ENCODE results near the gene ITCH.

ITCH gene

DNA sequence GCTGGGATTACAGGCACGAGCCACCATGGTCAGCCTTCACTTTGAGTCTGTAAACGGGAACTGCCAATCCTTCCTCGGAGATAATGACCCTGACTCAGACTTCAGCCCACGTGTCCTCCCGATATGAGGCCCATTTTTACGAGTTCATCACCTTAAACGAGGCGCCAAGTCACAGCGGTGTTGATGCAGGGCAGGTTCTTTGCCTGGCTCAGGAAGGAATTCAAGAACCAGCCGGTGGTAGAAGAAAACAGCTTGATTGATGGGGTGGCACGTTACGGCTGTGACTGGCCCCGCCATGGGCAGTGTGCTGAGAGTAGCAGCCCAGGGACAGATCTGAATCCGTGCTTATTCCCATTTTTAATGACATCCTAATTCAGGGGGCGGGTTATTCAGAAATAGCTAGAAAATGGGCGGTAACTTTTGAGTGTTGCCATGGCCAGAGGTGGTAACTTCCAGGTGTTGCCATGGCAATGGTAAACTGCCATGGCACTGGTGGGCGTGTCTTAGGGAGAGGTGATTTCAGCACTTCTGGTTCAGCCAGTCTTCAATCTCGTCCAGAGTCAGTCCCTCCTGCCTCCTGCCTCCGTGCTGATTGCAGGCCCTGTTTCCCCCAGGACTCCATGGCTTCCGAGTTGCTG lies 186.3 kb downstream of the ITCH start (continued):
- peak; percentile 65; the same call in 1 of the 2 replicates for TF ChIP-seq ZBTB8A (tag by site-specific recombination; IDR thresholded peaks at IDR 0.05)
- TF ChIP-seq, protein P1, sequence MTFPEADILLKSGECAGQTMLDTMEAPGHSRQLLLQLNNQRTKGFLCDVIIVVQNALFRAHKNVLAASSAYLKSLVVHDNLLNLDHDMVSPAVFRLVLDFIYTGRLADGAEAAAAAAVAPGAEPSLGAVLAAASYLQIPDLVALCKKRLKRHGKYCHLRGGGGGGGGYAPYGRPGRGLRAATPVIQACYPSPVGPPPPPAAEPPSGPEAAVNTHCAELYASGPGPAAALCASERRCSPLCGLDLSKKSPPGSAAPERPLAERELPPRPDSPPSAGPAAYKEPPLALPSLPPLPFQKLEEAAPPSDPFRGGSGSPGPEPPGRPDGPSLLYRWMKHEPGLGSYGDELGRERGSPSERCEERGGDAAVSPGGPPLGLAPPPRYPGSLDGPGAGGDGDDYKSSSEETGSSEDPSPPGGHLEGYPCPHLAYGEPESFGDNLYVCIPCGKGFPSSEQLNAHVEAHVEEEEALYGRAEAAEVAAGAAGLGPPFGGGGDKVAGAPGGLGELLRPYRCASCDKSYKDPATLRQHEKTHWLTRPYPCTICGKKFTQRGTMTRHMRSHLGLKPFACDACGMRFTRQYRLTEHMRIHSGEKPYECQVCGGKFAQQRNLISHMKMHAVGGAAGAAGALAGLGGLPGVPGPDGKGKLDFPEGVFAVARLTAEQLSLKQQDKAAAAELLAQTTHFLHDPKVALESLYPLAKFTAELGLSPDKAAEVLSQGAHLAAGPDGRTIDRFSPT (tag by site-specific recombination; IDR thresholded peaks at IDR 0.05) = peak; percentile 57; the same call in 1 of the 2 replicates
- no peak for TF ChIP-seq MEIS1 (CRISPR knock-in tag; IDR thresholded peaks at IDR 0.05; ENCODE audit: borderline replicate concordance)
- no peak for TF ChIP-seq SP3 (tag by site-specific recombination; IDR thresholded peaks at IDR 0.05)
- TF ChIP-seq WT1 (tag by site-specific recombination; IDR thresholded peaks at IDR 0.05) = no peak
- TF ChIP-seq ZNF292 (tag by site-specific recombination; IDR thresholded peaks at IDR 0.05; ENCODE audit: borderline replicate concordance, low read depth) = no peak
- no peak for TF ChIP-seq ZNF132 (tag by site-specific recombination; IDR thresholded peaks at IDR 0.05; ENCODE audit: borderline replicate concordance)
- 0 out of 2 replicates have a peak, but pooled peaks have one; percentile 12 for TF ChIP-seq KLF8 (tag by site-specific recombination; IDR thresholded peaks at IDR 0.05)
- TF ChIP-seq ZNF155 (tag by site-specific recombination; IDR thresholded peaks at IDR 0.05) = no peak
- TF ChIP-seq ZNF366 (tag by site-specific recombination; conservative IDR thresholded peaks at IDR 0.05) = peak; percentile 51; the same call in 1 of the 2 replicates
- TF ChIP-seq, protein P2, sequence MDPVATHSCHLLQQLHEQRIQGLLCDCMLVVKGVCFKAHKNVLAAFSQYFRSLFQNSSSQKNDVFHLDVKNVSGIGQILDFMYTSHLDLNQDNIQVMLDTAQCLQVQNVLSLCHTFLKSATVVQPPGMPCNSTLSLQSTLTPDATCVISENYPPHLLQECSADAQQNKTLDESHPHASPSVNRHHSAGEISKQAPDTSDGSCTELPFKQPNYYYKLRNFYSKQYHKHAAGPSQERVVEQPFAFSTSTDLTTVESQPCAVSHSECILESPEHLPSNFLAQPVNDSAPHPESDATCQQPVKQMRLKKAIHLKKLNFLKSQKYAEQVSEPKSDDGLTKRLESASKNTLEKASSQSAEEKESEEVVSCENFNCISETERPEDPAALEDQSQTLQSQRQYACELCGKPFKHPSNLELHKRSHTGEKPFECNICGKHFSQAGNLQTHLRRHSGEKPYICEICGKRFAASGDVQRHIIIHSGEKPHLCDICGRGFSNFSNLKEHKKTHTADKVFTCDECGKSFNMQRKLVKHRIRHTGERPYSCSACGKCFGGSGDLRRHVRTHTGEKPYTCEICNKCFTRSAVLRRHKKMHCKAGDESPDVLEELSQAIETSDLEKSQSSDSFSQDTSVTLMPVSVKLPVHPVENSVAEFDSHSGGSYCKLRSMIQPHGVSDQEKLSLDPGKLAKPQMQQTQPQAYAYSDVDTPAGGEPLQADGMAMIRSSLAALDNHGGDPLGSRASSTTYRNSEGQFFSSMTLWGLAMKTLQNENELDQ (tag by site-specific recombination; IDR thresholded peaks at IDR 0.05; ENCODE audit: low read depth) = no peak
- TF ChIP-seq OVOL3 (tag by site-specific recombination; IDR thresholded peaks at IDR 0.05) = no peak
- TF ChIP-seq, protein P3, sequence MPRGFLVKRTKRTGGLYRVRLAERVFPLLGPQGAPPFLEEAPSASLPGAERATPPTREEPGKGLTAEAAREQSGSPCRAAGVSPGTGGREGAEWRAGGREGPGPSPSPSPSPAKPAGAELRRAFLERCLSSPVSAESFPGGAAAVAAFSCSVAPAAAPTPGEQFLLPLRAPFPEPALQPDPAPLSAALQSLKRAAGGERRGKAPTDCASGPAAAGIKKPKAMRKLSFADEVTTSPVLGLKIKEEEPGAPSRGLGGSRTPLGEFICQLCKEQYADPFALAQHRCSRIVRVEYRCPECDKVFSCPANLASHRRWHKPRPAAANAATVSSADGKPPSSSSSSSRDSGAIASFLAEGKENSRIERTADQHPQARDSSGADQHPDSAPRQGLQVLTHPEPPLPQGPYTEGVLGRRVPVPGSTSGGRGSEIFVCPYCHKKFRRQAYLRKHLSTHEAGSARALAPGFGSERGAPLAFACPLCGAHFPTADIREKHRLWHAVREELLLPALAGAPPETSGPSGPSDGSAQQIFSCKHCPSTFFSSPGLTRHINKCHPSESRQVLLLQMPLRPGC (tag by site-specific recombination; IDR thresholded peaks at IDR 0.05) = 0 out of 2 replicates have a peak, but pooled peaks have one; percentile 18
- TF ChIP-seq SP2 (tag by site-specific recombination; IDR thresholded peaks at IDR 0.05) = peak; percentile 39; the same call in 1 of the 2 replicates
- TF ChIP-seq, protein P4, sequence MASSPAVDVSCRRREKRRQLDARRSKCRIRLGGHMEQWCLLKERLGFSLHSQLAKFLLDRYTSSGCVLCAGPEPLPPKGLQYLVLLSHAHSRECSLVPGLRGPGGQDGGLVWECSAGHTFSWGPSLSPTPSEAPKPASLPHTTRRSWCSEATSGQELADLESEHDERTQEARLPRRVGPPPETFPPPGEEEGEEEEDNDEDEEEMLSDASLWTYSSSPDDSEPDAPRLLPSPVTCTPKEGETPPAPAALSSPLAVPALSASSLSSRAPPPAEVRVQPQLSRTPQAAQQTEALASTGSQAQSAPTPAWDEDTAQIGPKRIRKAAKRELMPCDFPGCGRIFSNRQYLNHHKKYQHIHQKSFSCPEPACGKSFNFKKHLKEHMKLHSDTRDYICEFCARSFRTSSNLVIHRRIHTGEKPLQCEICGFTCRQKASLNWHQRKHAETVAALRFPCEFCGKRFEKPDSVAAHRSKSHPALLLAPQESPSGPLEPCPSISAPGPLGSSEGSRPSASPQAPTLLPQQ (tag by site-specific recombination; IDR thresholded peaks at IDR 0.05) = peak; percentile 65
- TF ChIP-seq, protein P5, sequence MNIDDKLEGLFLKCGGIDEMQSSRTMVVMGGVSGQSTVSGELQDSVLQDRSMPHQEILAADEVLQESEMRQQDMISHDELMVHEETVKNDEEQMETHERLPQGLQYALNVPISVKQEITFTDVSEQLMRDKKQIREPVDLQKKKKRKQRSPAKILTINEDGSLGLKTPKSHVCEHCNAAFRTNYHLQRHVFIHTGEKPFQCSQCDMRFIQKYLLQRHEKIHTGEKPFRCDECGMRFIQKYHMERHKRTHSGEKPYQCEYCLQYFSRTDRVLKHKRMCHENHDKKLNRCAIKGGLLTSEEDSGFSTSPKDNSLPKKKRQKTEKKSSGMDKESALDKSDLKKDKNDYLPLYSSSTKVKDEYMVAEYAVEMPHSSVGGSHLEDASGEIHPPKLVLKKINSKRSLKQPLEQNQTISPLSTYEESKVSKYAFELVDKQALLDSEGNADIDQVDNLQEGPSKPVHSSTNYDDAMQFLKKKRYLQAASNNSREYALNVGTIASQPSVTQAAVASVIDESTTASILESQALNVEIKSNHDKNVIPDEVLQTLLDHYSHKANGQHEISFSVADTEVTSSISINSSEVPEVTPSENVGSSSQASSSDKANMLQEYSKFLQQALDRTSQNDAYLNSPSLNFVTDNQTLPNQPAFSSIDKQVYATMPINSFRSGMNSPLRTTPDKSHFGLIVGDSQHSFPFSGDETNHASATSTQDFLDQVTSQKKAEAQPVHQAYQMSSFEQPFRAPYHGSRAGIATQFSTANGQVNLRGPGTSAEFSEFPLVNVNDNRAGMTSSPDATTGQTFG (tag by site-specific recombination; IDR thresholded peaks at IDR 0.05; ENCODE audit: borderline replicate concordance) = no peak
- no peak for TF ChIP-seq ZNF585B (tag by site-specific recombination; IDR thresholded peaks at IDR 0.05)
- peak; percentile 59; the same call in 1 of the 2 replicates for TF ChIP-seq IKZF3 (tag by site-specific recombination; IDR thresholded peaks at IDR 0.05)
- no peak for TF ChIP-seq ZNF792 (tag by site-specific recombination; IDR thresholded peaks at IDR 0.05)
- TF ChIP-seq PRDM1 (tag by site-specific recombination; IDR thresholded peaks at IDR 0.05) = no peak
- TF ChIP-seq ZNF629 (tag by site-specific recombination; IDR thresholded peaks at IDR 0.05) = peak; percentile 47; the same call in 1 of the 2 replicates
- 0 out of 2 replicates have a peak, but pooled peaks have one; percentile 29 for TF ChIP-seq ZSCAN30 (tag by site-specific recombination; IDR thresholded peaks at IDR 0.05)
- TF ChIP-seq REPIN1 (tag by site-specific recombination; IDR thresholded peaks at IDR 0.05; ENCODE audit: low read depth) = no peak
- no peak; the same call in 1 of the 2 replicates for TF ChIP-seq KLF1 (tag by site-specific recombination; IDR thresholded peaks at IDR 0.05)
- TF ChIP-seq, protein P6, sequence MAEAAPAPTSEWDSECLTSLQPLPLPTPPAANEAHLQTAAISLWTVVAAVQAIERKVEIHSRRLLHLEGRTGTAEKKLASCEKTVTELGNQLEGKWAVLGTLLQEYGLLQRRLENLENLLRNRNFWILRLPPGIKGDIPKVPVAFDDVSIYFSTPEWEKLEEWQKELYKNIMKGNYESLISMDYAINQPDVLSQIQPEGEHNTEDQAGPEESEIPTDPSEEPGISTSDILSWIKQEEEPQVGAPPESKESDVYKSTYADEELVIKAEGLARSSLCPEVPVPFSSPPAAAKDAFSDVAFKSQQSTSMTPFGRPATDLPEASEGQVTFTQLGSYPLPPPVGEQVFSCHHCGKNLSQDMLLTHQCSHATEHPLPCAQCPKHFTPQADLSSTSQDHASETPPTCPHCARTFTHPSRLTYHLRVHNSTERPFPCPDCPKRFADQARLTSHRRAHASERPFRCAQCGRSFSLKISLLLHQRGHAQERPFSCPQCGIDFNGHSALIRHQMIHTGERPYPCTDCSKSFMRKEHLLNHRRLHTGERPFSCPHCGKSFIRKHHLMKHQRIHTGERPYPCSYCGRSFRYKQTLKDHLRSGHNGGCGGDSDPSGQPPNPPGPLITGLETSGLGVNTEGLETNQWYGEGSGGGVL (tag by site-specific recombination; IDR thresholded peaks at IDR 0.05) = 0 out of 2 replicates have a peak, but pooled peaks have one; percentile 16
- no peak for TF ChIP-seq ZNF624 (tag by site-specific recombination; IDR thresholded peaks at IDR 0.05)
- 0 out of 2 replicates have a peak, but pooled peaks have one; percentile 16 for TF ChIP-seq BCL11A (tag by site-specific recombination; IDR thresholded peaks at IDR 0.05; ENCODE audit: low read depth)
